ENCODE measurements around the gene C8B.

C8B gene

DNA sequence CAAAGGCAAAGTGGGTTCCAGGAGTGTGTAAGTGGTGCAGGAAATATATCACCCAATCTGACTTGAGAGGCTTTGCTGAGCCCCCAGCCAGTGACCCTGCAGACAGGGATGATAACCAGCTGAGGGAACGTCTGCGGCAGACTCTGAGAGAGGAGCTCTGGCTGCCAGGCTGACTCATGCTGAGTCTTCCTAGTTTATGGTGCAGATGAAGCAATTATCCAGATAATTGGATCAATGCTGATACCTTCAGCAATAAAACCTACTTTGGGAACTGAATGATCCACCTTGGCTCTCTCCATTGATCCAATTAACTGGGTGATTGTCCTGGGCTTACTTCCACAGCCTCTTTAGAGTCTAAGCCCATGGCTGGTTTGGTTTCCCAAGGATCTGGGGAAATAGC lies 7.3 kb downstream of the C8B start:
- TF ChIP-seq CREB1 (IDR thresholded peaks at IDR 0.05; ENCODE audit: low read depth), result no peak
- TF ChIP-seq TAF1 (IDR thresholded peaks at IDR 0.05; ENCODE audit: low read depth), result no peak

DNA sequence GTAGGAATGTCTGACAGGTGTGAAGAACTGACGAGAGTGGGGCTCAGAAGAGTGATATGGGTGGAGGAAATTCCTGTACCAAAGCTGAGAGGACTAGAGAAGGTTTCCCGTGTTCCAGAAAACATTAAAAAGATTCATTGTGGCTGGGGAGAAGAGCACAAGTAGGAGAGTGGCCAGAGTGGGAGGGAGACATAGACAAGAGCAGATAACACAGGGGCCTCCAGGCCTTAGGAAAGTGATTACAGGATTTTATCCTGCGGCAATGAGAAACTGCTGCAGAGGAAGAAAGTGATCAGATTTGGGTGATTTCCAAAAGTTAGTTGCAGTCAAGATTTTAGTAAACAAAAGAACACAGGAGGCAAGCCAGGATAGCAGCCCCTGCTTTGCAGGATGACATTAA lies 7.9 kb downstream of the C8B start:
- no peak for TF ChIP-seq TCF12 (IDR thresholded peaks at IDR 0.05; ENCODE audit: low read depth)
- no peak for TF ChIP-seq CREB1 (IDR thresholded peaks at IDR 0.05; ENCODE audit: low read depth)
- no peak for TF ChIP-seq TEAD4 (IDR thresholded peaks at IDR 0.05)
- no peak for TF ChIP-seq RAD21 (IDR thresholded peaks at IDR 0.05; ENCODE audit: low read depth)
- no peak for TF ChIP-seq ZBTB7A (IDR thresholded peaks at IDR 0.05; ENCODE audit: low read depth)
- no peak for TF ChIP-seq FOXM1 (IDR thresholded peaks at IDR 0.05; ENCODE audit: borderline replicate concordance, low read depth)

DNA sequence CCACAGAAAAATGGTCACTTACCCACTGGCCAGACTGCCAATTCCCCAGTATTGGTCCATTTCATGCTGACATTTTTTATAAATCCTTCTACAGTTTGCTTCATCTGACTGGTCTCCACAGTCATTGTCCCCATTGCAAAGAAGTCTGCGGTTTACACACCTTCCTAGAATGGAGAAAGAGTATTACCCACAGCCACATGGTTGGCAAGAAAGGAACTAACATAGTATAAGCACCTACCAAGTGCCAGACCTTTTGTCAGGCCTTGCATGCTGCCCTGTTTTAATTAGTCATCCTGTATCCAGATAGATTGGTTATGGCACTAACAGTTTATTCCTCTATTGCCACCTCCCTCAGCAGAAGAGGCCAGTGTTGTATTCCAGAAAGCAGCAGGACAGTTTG lies 11.2 kb downstream of the C8B start:
- TF ChIP-seq NFIC (IDR thresholded peaks at IDR 0.05), result no peak
- no peak for TF ChIP-seq EP300 (IDR thresholded peaks at IDR 0.05; ENCODE audit: borderline replicate concordance)
- no peak for TF ChIP-seq TCF12 (IDR thresholded peaks at IDR 0.05; ENCODE audit: low read depth)
- no peak for TF ChIP-seq CEBPB (IDR thresholded peaks at IDR 0.05)
- no peak for TF ChIP-seq CREB1 (IDR thresholded peaks at IDR 0.05; ENCODE audit: low read depth)
- TF ChIP-seq TAF1 (IDR thresholded peaks at IDR 0.05; ENCODE audit: low read depth), result no peak
- TF ChIP-seq, protein P1, sequence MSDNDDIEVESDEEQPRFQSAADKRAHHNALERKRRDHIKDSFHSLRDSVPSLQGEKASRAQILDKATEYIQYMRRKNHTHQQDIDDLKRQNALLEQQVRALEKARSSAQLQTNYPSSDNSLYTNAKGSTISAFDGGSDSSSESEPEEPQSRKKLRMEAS (IDR thresholded peaks at IDR 0.05), result no peak
- TF ChIP-seq ZBTB7A (IDR thresholded peaks at IDR 0.05; ENCODE audit: low read depth), result no peak

DNA sequence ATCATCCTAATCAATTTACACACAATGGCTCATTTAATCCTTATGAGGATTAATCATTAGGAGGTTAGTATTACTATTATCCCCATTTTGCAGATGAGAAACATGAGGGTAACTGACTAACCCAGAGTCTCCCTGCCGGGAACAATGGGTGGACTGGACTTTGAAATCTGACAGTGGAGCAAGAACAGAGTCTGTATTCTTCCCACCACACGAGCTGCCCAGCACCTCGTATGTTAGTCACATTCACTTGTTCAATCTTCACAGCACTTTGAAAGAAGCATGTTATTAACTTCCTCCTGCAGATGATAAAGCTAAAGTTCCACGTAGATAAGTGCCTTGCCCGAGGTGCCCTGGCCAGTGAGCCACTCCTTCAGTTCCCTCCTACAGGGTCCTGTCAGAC lies 12.4 kb downstream of the C8B start:
- TF ChIP-seq YY1 (IDR thresholded peaks at IDR 0.05; ENCODE audit: low read depth) (no peak), TAF1 (IDR thresholded peaks at IDR 0.05; ENCODE audit: low read depth) (no peak), EP300 (IDR thresholded peaks at IDR 0.05; ENCODE audit: borderline replicate concordance) (no peak), CREB1 (IDR thresholded peaks at IDR 0.05; ENCODE audit: low read depth) (no peak), RAD21 (IDR thresholded peaks at IDR 0.05; ENCODE audit: low read depth) (no peak), ZBTB7A (IDR thresholded peaks at IDR 0.05; ENCODE audit: low read depth) (no peak), FOXM1 (IDR thresholded peaks at IDR 0.05; ENCODE audit: borderline replicate concordance, low read depth) (no peak), TCF12 (IDR thresholded peaks at IDR 0.05; ENCODE audit: low read depth) (no peak), NFIC (IDR thresholded peaks at IDR 0.05) (no peak), TEAD4 (IDR thresholded peaks at IDR 0.05) (no peak), CEBPB (IDR thresholded peaks at IDR 0.05) (no peak)
- TF ChIP-seq, protein P2, sequence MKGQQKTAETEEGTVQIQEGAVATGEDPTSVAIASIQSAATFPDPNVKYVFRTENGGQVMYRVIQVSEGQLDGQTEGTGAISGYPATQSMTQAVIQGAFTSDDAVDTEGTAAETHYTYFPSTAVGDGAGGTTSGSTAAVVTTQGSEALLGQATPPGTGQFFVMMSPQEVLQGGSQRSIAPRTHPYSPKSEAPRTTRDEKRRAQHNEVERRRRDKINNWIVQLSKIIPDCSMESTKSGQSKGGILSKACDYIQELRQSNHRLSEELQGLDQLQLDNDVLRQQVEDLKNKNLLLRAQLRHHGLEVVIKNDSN (IDR thresholded peaks at IDR 0.05), result no peak
- TF ChIP-seq, protein P1 (IDR thresholded peaks at IDR 0.05), result no peak
- TF ChIP-seq, protein P3, sequence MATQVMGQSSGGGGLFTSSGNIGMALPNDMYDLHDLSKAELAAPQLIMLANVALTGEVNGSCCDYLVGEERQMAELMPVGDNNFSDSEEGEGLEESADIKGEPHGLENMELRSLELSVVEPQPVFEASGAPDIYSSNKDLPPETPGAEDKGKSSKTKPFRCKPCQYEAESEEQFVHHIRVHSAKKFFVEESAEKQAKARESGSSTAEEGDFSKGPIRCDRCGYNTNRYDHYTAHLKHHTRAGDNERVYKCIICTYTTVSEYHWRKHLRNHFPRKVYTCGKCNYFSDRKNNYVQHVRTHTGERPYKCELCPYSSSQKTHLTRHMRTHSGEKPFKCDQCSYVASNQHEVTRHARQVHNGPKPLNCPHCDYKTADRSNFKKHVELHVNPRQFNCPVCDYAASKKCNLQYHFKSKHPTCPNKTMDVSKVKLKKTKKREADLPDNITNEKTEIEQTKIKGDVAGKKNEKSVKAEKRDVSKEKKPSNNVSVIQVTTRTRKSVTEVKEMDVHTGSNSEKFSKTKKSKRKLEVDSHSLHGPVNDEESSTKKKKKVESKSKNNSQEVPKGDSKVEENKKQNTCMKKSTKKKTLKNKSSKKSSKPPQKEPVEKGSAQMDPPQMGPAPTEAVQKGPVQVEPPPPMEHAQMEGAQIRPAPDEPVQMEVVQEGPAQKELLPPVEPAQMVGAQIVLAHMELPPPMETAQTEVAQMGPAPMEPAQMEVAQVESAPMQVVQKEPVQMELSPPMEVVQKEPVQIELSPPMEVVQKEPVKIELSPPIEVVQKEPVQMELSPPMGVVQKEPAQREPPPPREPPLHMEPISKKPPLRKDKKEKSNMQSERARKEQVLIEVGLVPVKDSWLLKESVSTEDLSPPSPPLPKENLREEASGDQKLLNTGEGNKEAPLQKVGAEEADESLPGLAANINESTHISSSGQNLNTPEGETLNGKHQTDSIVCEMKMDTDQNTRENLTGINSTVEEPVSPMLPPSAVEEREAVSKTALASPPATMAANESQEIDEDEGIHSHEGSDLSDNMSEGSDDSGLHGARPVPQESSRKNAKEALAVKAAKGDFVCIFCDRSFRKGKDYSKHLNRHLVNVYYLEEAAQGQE (IDR thresholded peaks at IDR 0.05; ENCODE audit: low read depth), result no peak

DNA sequence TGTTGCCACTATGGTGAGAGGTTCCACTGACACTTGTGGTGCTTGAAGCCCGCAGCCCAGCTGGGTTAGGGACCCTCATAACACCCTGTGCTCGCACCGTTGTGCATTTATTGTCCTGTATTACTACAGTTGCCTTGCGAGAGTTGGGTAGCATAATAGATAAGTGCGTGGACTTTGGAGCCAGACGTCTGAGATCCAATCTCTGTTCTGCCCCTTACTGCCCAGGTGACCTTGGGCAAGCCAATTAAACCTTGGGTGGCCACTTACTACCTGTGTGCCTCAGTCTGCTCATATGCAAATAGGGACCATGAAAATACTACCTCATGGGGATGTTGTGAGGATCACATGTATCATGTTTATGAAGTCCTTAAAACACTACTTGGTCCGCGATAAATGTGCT lies 13.3 kb downstream of the C8B start:
- no peak for TF ChIP-seq TEAD4 (IDR thresholded peaks at IDR 0.05)
- TF ChIP-seq ZBTB7A (IDR thresholded peaks at IDR 0.05; ENCODE audit: low read depth), result no peak
- TF ChIP-seq CREB1 (IDR thresholded peaks at IDR 0.05; ENCODE audit: low read depth), result no peak
- TF ChIP-seq FOXM1 (IDR thresholded peaks at IDR 0.05; ENCODE audit: borderline replicate concordance, low read depth), result no peak

DNA sequence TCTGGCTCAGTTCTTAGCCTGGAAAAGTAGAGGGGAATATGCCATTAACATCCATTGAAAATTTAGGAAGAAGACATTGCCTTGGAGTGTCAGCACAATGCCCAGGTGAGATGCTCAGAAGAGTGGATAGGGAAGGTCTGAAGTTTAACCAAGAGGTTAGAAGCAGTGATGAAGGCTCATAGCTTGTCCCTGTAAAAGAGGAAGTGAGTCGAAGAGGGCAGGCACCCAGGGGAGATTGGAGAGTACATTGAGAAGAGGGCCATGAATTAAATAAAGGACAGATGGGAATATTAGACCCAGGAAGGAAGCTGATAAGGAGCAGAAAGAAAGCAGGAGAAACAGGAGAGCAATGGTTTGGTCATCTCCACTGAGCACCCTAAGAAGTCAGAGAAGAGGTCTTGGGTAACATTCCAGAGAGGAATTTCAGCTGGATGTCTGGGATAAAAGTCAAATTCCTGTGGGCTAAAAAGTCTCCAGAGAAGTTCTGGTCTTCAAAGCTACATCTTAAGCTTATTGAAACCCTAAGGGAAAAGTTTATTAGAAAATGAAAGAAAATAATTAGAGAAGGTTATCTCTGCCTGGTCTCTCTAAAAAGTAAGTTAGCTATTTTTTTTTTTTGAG lies 17.3 kb downstream of the C8B start:
- TF ChIP-seq CREB1 (IDR thresholded peaks at IDR 0.05; ENCODE audit: low read depth) (no peak), RAD21 (IDR thresholded peaks at IDR 0.05; ENCODE audit: low read depth) (no peak), YY1 (IDR thresholded peaks at IDR 0.05; ENCODE audit: low read depth) (no peak), TEAD4 (IDR thresholded peaks at IDR 0.05) (no peak), ZBTB7A (IDR thresholded peaks at IDR 0.05; ENCODE audit: low read depth) (no peak), EP300 (IDR thresholded peaks at IDR 0.05; ENCODE audit: borderline replicate concordance) (no peak), CEBPB (IDR thresholded peaks at IDR 0.05) (no peak), FOXM1 (IDR thresholded peaks at IDR 0.05; ENCODE audit: borderline replicate concordance, low read depth) (no peak), TAF1 (IDR thresholded peaks at IDR 0.05; ENCODE audit: low read depth) (no peak), EGR1 (IDR thresholded peaks at IDR 0.05) (no peak), TCF12 (IDR thresholded peaks at IDR 0.05; ENCODE audit: low read depth) (no peak), NFIC (IDR thresholded peaks at IDR 0.05) (no peak)
- TF ChIP-seq, protein P3 (IDR thresholded peaks at IDR 0.05; ENCODE audit: low read depth), result no peak
- TF ChIP-seq, protein P1 (IDR thresholded peaks at IDR 0.05), result no peak
- TF ChIP-seq, protein P2 (IDR thresholded peaks at IDR 0.05), result no peak

All from Ishikawa (cell line).